Activated CD4-positive, alpha-beta T cell treated with anti-CD3 and anti-CD28 coated beads for 36 hours (primary cell): ENCODE measurements around the gene STXBP1. TPM values are rescaled to one million over a fixed set of nuclear protein-coding genes. Genes with fewer than 3 reads are reported as not detected.

Experiments used
- ATAC-seq: fragments of 200-7000 bp; cut with Tn5 transposase; one replicate; pipeline ENCODE4 v1.10.0; 2021; ENCODE audit warnings: mild to moderate bottlenecking, moderate library complexity
- CTCF ChIA-PET: fragments of 350-600 bp; sonication (Branson Sonifier 250); formaldehyde crosslinking; loops from one replicate; lab custom pipeline; 2021; ENCODE audit warnings: antibody characterized with exemption; lab: Charles Lee
- POLR2A ChIA-PET: fragments of 350-600 bp; sonication (Branson Sonifier 250); formaldehyde crosslinking; loops from one replicate; lab custom pipeline; 2021; ENCODE audit warnings: antibody characterized with exemption, inconsistent platforms; lab: Charles Lee
- DNase-seq: peaks from one replicate; pipeline ENCODE4 v3.0.0-alpha.2; 2020
- H3K27ac Mint-ChIP-seq: one replicate; pipeline ENCODE4 v1.8.0; 2021; ENCODE audit warnings: mixed read lengths
- H3K27me3 Mint-ChIP-seq: one replicate; pipeline ENCODE4 v1.8.0; 2021; ENCODE audit warnings: mixed read lengths
- H3K36me3 Mint-ChIP-seq: one replicate; pipeline ENCODE4 v1.8.0; 2021; ENCODE audit warnings: low read depth, mixed read lengths
- H3K4me1 Mint-ChIP-seq: one replicate; pipeline ENCODE4 v1.8.0; 2021; ENCODE audit warnings: mixed read lengths
- H3K4me3 Mint-ChIP-seq: one replicate; pipeline ENCODE4 v1.8.0; 2021; ENCODE audit warnings: mild to moderate bottlenecking, moderate library complexity, mixed read lengths
- H3K9me3 Mint-ChIP-seq: one replicate; pipeline ENCODE4 v1.8.0; 2021; ENCODE audit warnings: low read depth, mixed read lengths
- intact Hi-C, 2 experiments: fragments of 100-400 bp; cut with DNase I in 1 of 2; cut with micrococcal nuclease in 1 of 2; formaldehyde crosslinking; loops; one replicate each; pipeline versions ENCODE4 v1.14.2 to v1.15.1; 2022 to 2024; cut with DNase I, micrococcal nuclease
- total RNA-seq, 2 experiments: library from RNA; stranded (reverse); gene quantifications; one replicate each; pipeline ENCODE4 v1.2.3, GENCODE V29; 2021

STXBP1 gene
- total RNA-seq, 2 experiments from 2014 or later: 15.9 to 18.1 TPM

DNA sequence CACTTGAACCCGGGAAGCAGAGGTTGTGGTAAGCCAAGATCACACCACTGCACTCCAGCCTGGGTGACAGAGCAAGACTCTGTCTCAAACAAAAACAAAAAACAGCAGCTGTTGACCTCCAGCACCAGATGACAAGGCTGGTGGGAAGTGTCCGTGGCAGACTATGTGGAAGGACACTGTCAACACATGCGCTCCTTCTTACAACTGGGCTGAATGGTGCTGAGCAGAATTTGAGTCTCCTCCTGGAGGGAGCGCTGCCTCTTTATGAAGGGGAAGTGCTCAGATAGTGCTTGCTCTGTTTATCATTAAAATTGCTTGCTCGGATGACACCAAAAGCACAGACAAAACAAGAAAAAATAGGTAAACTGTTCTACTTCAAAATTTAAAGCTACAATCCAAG is 85.5 kb downstream of the STXBP1 start:
- H3K4me1 Mint-ChIP-seq: peaks cover 12% of the 10 kb centered on the region
- ATAC-seq (no peak), DNase-seq (no peak)
- H3K36me3 Mint-ChIP-seq: no peaks in the 10 kb centered on the region
- no peaks in the 10 kb centered on the region for H3K27me3 Mint-ChIP-seq
- POLR2A ChIA-PET: no interaction called here
- CTCF ChIA-PET: interaction anchor here (0.7 kb wide), 1 partner anchor 178 kb away, joined by 3 read pairs; no protein-coding TSS in a partner anchor
- intact Hi-C loops: no loop called here
- no peak overlapping the region for H3K4me3 Mint-ChIP-seq
- no peak overlapping the region for H3K27ac Mint-ChIP-seq
- H3K9me3 Mint-ChIP-seq: no peaks in the 10 kb centered on the region

DNA sequence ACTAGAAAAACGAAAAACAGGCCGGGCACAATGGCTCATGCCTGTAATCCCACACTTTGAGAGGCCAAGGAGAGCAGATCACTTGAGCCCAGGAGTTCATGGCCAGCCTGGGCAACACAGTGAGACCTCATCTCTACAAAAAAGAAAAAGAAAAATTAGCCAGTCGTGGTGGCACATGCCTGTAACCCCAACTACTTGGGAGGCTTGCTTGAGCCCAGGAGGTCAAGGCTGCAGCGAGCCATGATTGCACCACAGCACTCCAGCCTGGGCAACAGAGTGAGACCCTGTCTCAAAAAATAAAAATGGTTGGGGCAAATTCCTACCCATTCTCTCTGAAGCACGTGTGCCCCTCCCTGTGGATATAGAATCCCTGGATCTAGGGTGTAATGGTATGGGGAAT is 86.3 kb downstream of the STXBP1 start:
- H3K9me3 Mint-ChIP-seq: no peaks in the 10 kb centered on the region
- ATAC-seq (no peak), DNase-seq (no peak)
- no peak overlapping the region for H3K27ac Mint-ChIP-seq
- no peak overlapping the region for H3K4me3 Mint-ChIP-seq
- POLR2A ChIA-PET: no interaction called here
- no peaks in the 10 kb centered on the region for H3K36me3 Mint-ChIP-seq
- intact Hi-C loops: no loop called here
- peaks cover 12% of the 10 kb centered on the region for H3K4me1 Mint-ChIP-seq
- CTCF ChIA-PET: interaction anchor here (0.7 kb wide), 2 partner anchors 194 to 313 kb away, joined by 3 read pairs; no protein-coding TSS in a partner anchor
- no peaks in the 10 kb centered on the region for H3K27me3 Mint-ChIP-seq

DNA sequence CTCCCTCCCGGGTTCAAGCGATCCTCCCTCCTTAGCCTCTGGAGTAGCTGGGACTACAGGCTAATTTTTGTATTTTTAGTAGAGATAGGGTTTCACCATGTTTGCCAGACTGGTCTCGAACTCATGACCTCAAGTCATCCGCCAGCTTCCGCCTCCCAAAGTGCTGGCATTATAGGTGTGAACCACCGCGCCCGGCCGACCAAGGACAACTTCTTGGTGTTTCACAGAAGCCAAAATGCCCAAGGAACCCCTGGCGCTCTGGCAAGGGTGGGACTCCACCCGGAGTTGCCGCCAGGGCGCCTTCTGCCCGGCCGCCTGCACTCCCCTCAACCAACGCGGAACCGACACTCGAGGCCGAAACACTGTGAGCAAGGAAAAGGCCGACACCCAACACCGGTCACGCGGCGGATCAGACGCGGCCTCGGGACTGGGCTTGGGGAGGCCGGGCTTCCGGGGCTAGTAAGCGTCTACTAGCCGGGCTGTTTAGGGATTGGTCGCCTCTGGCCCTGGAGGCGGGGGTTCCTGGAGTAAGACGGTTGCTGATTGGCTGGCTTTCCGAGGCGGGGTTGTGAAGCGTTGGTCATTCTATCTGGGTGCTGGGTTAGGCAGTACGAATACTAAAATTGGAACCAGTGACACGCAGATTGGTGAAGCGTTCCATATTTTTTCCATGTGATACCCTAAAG is 87.1 kb downstream of the STXBP1 start:
- Mint-ChIP-seq H3K9me3 (no peaks in the 10 kb centered on the region), H3K27me3 (no peaks in the 10 kb centered on the region), H3K4me1 (peaks cover 12% of the 10 kb centered on the region), H3K27ac (peak overlapping the region; percentile 21), H3K4me3 (peak overlapping the region; percentile 67), H3K36me3 (no peaks in the 10 kb centered on the region)
- ATAC-seq (peak; percentile 100), DNase-seq (peak; percentile 91)
- ChIA-PET CTCF (interaction anchor here (0.7 to 1.0 kb wide), 3 partner anchors 36 to 314 kb away, joined by 3 to 5 read pairs (median 3); partner anchors contain the start of gene TOR2A), POLR2A (no interaction called here)
- intact Hi-C loops: loop anchor here in 1 of 2 experiments (1.0 kb wide), 3 partner anchors 16 to 87 kb away; partner anchors contain the start of genes PTRH1, STXBP1 and TOR2A

DNA sequence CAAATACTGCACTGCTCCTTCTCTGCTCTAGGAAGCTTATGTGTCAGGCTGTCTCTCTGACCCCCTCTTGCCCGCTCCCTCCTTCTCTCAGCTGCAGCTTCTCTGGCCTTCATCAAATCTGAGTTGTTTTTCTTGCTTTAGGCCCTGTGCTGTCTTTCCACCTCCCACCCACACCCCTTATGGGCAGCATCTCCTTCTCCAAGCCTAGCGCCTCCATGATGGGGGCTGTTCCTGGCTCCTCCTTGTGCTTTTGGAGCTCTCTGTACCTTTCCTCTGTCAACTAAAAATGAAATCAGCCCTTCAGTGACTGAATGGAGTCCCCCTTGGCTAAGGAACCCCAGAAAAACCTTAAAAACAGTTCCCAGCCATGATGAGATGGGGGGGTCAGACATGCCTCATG is 88.1 kb downstream of the STXBP1 start:
- intact Hi-C loops: no loop called here
- no peak overlapping the region for H3K4me3 Mint-ChIP-seq

DNA sequence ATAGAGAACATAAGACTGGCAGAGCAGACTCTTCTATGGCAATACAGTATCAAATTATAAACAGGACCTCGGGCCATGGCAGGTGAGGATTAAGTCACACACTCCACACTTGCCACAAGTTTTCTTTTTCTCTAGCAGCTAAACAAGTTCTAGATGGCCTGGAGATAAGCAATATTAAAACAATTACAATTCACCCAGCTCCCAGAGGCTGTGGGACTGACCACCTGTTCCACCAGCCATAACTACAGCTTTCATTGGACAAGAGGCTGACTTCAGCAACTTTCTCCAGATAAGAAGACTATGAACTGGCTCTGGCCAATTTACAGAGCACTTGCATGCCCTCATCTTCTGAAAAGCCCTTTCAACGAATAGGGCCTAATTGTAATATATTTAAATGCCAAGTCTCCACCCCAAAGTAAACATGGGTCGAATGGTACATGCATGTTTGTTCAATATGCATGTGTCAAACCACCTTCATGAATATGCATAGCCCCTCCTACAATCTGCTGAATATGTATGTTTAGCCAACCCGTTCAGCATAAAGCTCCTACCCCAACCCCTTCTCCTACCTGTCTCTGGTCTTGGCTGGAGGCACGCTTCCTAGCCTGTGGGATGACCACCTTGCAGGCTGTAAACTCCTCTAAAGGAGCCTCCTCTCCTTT is 88.6 kb downstream of the STXBP1 start:
- no peak overlapping the region for H3K27ac Mint-ChIP-seq
- POLR2A ChIA-PET: no interaction called here
- H3K9me3 Mint-ChIP-seq: no peaks in the 10 kb centered on the region
- DNase-seq (no peak), ATAC-seq (no peak)
- H3K4me3 Mint-ChIP-seq: no peak overlapping the region
- no peaks in the 10 kb centered on the region for H3K36me3 Mint-ChIP-seq
- intact Hi-C loops: no loop called here
- peaks cover 12% of the 10 kb centered on the region for H3K4me1 Mint-ChIP-seq
- no peaks in the 10 kb centered on the region for H3K27me3 Mint-ChIP-seq
- CTCF ChIA-PET: interaction anchor here (0.6 kb wide), 1 partner anchor 162 kb away, joined by 3 read pairs; no protein-coding TSS in a partner anchor

More for the DNA sequence above, 88.1 kb downstream of the STXBP1 start:
- H3K27me3 Mint-ChIP-seq: no peaks in the 10 kb centered on the region
- POLR2A ChIA-PET: no interaction called here
- H3K36me3 Mint-ChIP-seq: no peaks in the 10 kb centered on the region
- no peaks in the 10 kb centered on the region for H3K9me3 Mint-ChIP-seq
- CTCF ChIA-PET: interaction anchor here (0.6 to 1.0 kb wide), 2 partner anchors 35 to 162 kb away, joined by 3 to 5 read pairs; partner anchors contain the start of gene TOR2A
- DNase-seq: no peak
- peaks cover 12% of the 10 kb centered on the region for H3K4me1 Mint-ChIP-seq
- H3K27ac Mint-ChIP-seq: no peak overlapping the region
- ATAC-seq: no peak

DNA sequence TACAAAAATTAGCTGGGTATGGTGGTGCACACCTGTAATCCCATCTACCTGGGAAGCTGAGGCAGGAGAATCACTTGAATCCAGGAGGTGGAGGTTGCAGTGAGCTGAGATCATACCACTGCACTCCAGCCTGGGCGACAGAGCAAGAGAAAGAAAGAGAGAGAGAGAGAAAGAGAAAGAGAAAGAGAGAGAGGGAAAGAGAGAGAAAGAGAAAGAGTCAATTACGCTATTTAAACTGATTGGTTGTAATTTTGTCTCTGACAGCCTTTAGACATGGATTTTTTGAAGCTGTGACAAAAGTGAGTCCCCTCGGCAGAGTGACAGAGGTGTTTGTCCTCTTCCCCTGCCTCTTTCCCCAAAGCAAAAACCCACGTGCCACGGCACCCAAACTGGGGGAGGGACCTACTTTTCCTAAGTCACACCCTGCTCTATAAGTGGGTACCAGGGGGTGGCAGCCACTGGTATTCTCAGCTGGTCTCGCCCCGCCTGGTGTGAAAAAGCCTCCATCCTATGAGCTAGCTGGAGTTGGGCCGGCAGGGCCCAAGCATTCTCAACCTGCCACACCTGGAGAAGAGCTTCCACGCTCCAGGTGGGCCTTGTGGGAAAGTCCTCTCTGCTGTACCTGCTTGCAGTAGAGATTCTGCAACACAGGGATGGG is 91.3 kb downstream of the STXBP1 start:
- H3K36me3 Mint-ChIP-seq: no peaks in the 10 kb centered on the region
- H3K4me1 Mint-ChIP-seq: peaks cover 19% of the 10 kb centered on the region
- no peak overlapping the region for H3K4me3 Mint-ChIP-seq
- ChIA-PET POLR2A (interaction anchor here (0.6 kb wide), 1 partner anchor 59 kb away, joined by 3 read pairs; no protein-coding TSS in a partner anchor), CTCF (interaction anchor here (0.7 to 0.8 kb wide), 2 partner anchors 22 to 429 kb away, joined by 3 read pairs; no protein-coding TSS in a partner anchor)
- intact Hi-C loops: no loop called here
- no peak for DNase-seq
- no peak overlapping the region for H3K27ac Mint-ChIP-seq
- H3K27me3 Mint-ChIP-seq: no peaks in the 10 kb centered on the region
- H3K9me3 Mint-ChIP-seq: no peaks in the 10 kb centered on the region
- no peak for ATAC-seq

DNA sequence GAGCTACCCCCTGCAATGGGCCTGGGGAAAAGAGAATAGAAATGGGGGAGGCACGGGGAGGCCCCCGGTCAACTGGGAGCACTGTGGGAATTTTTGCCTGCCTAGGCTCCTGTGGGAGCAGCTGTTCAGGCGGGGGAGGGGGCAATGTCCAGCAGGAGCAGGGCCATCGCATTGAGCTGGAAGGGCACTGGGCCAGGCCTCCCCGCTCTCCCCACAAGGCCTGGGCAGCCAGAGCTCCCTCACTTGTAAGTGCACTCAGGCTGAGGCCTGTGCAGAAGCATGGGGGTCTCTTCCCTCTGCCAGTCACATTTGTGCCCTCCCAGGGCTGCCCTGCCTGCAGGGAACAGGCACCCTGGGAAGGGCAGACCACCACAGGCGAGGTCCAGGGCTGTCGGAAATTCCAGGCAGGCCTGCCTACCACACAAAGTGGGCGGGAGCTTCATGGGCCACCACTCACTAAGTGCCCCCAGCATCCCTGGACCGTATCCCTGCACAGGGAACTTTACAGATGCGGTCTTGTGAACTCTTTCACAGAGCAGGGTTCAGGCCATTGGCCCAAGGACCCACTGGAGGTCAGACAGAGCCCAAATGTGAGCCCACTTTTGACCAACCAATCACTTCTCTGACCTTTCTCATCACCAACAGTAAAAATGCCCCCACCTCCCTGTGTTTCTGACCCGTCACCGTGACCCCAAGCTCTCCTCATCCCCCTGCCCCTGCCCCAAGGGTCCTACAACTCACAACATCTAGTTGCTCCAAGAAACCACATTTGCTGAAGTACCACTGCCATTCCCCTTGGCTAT is 93.7 kb downstream of the STXBP1 start:
- intact Hi-C loops: no loop called here
- no peaks in the 10 kb centered on the region for H3K27me3 Mint-ChIP-seq
- CTCF ChIA-PET: interaction anchor here (1.0 kb wide), 1 partner anchor 180 kb away, joined by 3 read pairs; no protein-coding TSS in a partner anchor

DNA sequence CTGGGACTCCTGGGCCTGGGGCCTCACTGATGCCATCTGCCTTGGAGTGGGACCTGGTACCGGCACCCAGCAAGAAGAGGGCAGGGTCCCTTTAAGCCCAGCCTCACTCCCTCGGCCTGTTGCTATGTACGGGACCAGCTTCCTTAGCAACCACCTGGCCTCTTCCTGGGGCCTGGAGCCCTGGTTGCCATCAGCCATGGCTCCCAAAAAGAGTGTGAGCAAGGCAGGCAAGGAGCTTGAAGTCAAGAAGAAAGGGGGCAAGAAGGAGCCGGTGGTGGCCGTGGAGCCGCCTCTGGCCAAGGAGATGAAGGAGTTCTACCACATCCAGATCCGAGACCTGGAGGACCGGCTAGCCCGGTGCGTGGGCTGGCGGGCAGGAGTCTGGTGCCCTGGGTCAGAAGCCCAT is 94.8 kb downstream of the STXBP1 start, which contains the start of gene CFAP157:
Gene CFAP157, plus strand, starts transcription at position 153 of the 406 bp plus-strand sequence. Its CDS starts 44 bp downstream, at position 197.
- Mint-ChIP-seq H3K4me3 (no peak within 1 kb of the TSS), H3K27ac (no peak within 1 kb of the TSS), H3K4me1 (peaks cover 14% of the 10 kb centered on the region), H3K36me3 (peaks cover 2% of the 10 kb centered on the region), H3K9me3 (no peaks in the 10 kb centered on the region), H3K27me3 (no peaks in the 10 kb centered on the region)
- DNase-seq (no peak), ATAC-seq (no peak)
- ChIA-PET POLR2A (interaction anchor here (0.7 kb wide), 1 partner anchor 14 kb away, joined by 3 read pairs; no protein-coding TSS in a partner anchor), CTCF (no interaction called here)
- intact Hi-C loops: no loop called here

More for the DNA sequence above, 93.7 kb downstream of the STXBP1 start:
- no peak overlapping the region for H3K4me3 Mint-ChIP-seq
- peaks cover 2% of the 10 kb centered on the region for H3K36me3 Mint-ChIP-seq
- H3K9me3 Mint-ChIP-seq: no peaks in the 10 kb centered on the region
- H3K27ac Mint-ChIP-seq: no peak overlapping the region
- no peak for DNase-seq
- POLR2A ChIA-PET: no interaction called here
- H3K4me1 Mint-ChIP-seq: peaks cover 7% of the 10 kb centered on the region
- ATAC-seq: no peak

DNA sequence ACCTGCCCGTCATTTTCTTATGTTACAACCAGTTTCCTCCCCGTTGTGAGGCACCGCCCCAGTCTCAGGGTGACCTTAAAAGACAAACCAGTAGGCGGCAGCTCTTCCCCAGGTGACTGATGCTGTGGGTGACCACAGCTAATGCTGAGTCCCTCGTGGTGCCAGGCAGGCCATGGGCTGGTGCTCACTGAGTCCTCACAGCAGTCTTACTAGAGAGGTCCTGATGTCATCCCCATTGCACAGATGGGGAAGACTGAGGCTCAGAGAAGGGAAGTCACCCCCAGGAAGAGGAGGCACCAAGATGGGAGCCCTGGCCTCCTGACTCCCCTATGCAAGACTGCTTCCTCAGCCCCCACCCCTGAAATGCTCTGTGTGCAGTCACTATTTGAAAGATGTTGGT is 95.7 kb downstream of the STXBP1 start:
- H3K27me3 Mint-ChIP-seq: no peaks in the 10 kb centered on the region
- H3K4me3 Mint-ChIP-seq: no peak overlapping the region
- H3K27ac Mint-ChIP-seq: no peak overlapping the region
- DNase-seq: peak; percentile 52
- ChIA-PET POLR2A (no interaction called here), CTCF (interaction anchor here (0.7 to 1.3 kb wide), 2 partner anchors 27 to 154 kb away, joined by 3 to 6 read pairs; partner anchors contain the start of gene TOR2A)
- no peaks in the 10 kb centered on the region for H3K9me3 Mint-ChIP-seq
- intact Hi-C loops: no loop called here
- peaks cover 14% of the 10 kb centered on the region for H3K4me1 Mint-ChIP-seq
- peak; percentile 78 for ATAC-seq
- H3K36me3 Mint-ChIP-seq: peaks cover 5% of the 10 kb centered on the region

DNA sequence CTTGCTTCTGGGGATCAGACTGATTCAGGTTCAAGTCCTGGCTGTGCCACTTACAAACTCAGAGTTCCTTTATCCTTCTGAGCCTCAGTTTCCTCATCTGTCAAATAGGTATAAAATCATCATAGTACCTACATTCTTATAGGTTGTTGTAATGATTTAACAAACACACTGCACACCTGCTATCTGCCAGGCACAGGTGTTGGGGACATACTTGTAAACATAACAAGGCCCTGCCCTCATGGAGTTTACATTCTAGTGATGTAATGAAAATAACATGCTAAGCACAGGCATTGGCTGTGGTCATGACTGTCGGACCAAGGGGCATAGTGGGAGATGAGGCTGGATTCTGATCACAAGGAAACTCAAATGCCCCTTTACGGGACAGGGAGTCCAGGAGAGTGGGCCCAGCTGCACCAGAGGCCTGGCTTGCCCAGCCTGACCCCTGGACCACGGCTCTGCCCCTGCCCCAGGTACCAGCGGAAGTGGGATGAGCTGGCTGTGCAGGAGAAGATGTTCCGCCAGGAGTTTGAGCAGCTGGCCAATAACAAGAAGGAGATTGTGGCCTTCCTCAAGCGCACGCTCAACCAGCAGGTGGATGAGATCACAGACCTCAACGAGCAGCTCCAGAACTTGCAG is 97.0 kb downstream of the STXBP1 start:
- intact Hi-C loops: no loop called here
- H3K36me3 Mint-ChIP-seq: peaks cover 5% of the 10 kb centered on the region
- no peaks in the 10 kb centered on the region for H3K9me3 Mint-ChIP-seq
- DNase-seq (no peak), ATAC-seq (no peak)
- H3K4me3 Mint-ChIP-seq: no peak overlapping the region
- CTCF ChIA-PET: no interaction called here
- H3K27me3 Mint-ChIP-seq: no peaks in the 10 kb centered on the region
- peaks cover 14% of the 10 kb centered on the region for H3K4me1 Mint-ChIP-seq
- no peak overlapping the region for H3K27ac Mint-ChIP-seq
- POLR2A ChIA-PET: no interaction called here
